Bronchial epithelial cell (primary cell): ENCODE results near the gene EPB41L3. TPM values are rescaled to one million over a fixed set of nuclear protein-coding genes. Genes with fewer than 3 reads are reported as not detected.

Experiments
- DNase-seq: peaks from one replicate; pipeline ENCODE4 v3.0.0-alpha.2; 2010; ENCODE audit warnings: low read depth
- FAIRE-seq: peaks from 2 replicates; lab custom pipeline; 2011; peaks lifted over from hg19 to GRCh38; lab: Jason Lieb, UNC
- H3K27me3 ChIP-seq: 2 replicates; pipeline ENCODE4 v1.5.1; 2011; ENCODE audit warnings: low read length; ENCODE audit not compliant: control insufficient read depth, insufficient read depth
- H3K36me3 ChIP-seq: 2 replicates; pipeline ENCODE4 v1.5.1; 2011; ENCODE audit warnings: low read length; ENCODE audit not compliant: control insufficient read depth, insufficient read depth
- H3K4me3 ChIP-seq: 2 replicates; pipeline ENCODE4 v1.5.1; 2011; ENCODE audit warnings: mild to moderate bottlenecking, low read depth, low read length, control low read depth
- CTCF ChIP-seq: IDR thresholded peaks from 2 replicates; pipeline ENCODE4 v1.5.1; 2011; ENCODE audit warnings: mild to moderate bottlenecking, moderate library complexity, low read length, control low read depth, inconsistent platforms; ENCODE audit not compliant: insufficient read depth, severe bottlenecking
- total RNA-seq: library from RNA; depleted of rRNA; stranded (reverse); fragments of >200 nt; gene quantifications from 2 replicates; pipeline ENCODE4 v1.2.1, GENCODE V29; 2014

The EPB41L3 gene
- total RNA-seq, 1 donor from 2014 or later: 0.53 TPM

GRCh38 chr18:5451150-5451549, 92.6 kb downstream of the EPB41L3 start:
- no peak for FAIRE-seq

GRCh38 chr18:5449858-5450509, 93.8 kb downstream of the EPB41L3 start:
- DNase-seq: no peak
- FAIRE-seq: peak; percentile 47
- H3K27me3 ChIP-seq: no peaks in the 10 kb centered on the region
- no peak overlapping the region for H3K4me3 ChIP-seq
- no peak for TF ChIP-seq CTCF
- H3K36me3 ChIP-seq: no peaks in the 10 kb centered on the region

More at GRCh38 chr18:5451150-5451549, 92.6 kb downstream of the EPB41L3 start:
- no peak for TF ChIP-seq CTCF
- no peak overlapping the region for H3K4me3 ChIP-seq
- no peak for DNase-seq
- no peaks in the 10 kb centered on the region for H3K36me3 ChIP-seq
- no peaks in the 10 kb centered on the region for H3K27me3 ChIP-seq

GRCh38 chr18:5447442-5447841, 96.4 kb downstream of the EPB41L3 start:
- H3K36me3 ChIP-seq: no peaks in the 10 kb centered on the region
- DNase-seq (no peak), FAIRE-seq (no peak)
- no peaks in the 10 kb centered on the region for H3K27me3 ChIP-seq
- TF ChIP-seq CTCF: no peak
- H3K4me3 ChIP-seq: no peak overlapping the region

GRCh38 chr18:5444847-5445246, 99.0 kb downstream of the EPB41L3 start:
- no peaks in the 10 kb centered on the region for H3K36me3 ChIP-seq
- DNase-seq (no peak), FAIRE-seq (no peak)
- TF ChIP-seq CTCF: no peak
- no peak overlapping the region for H3K4me3 ChIP-seq
- H3K27me3 ChIP-seq: no peaks in the 10 kb centered on the region

- no peaks in the 10 kb centered on the region for H3K27me3 ChIP-seq
- no peak for FAIRE-seq
- H3K36me3 ChIP-seq: no peaks in the 10 kb centered on the region
- H3K4me3 ChIP-seq: no peak overlapping the region
- DNase-seq: no peak
- TF ChIP-seq CTCF: no peak
These were observed 99.5 kb downstream of the EPB41L3 start for GRCh38 chr18:5444269-5444668.

- DNase-seq (no peak), FAIRE-seq (no peak)
- no peak for TF ChIP-seq CTCF
- H3K4me3 ChIP-seq: no peak overlapping the region
- no peaks in the 10 kb centered on the region for H3K27me3 ChIP-seq
- H3K36me3 ChIP-seq: no peaks in the 10 kb centered on the region
These were observed 103.7 kb downstream of the EPB41L3 start for GRCh38 chr18:5439986-5440696.
